ENCODE results near the gene NT5C.

The NT5C gene

GRCh38 chr17:75114552-75115314 lies 16.8 kb downstream of the NT5C start:
- DNase-seq: no peak

- DNase-seq: peak; percentile 91
These were observed 17.6 kb downstream of the NT5C start for GRCh38 chr17:75113798-75114551.

DNA sequence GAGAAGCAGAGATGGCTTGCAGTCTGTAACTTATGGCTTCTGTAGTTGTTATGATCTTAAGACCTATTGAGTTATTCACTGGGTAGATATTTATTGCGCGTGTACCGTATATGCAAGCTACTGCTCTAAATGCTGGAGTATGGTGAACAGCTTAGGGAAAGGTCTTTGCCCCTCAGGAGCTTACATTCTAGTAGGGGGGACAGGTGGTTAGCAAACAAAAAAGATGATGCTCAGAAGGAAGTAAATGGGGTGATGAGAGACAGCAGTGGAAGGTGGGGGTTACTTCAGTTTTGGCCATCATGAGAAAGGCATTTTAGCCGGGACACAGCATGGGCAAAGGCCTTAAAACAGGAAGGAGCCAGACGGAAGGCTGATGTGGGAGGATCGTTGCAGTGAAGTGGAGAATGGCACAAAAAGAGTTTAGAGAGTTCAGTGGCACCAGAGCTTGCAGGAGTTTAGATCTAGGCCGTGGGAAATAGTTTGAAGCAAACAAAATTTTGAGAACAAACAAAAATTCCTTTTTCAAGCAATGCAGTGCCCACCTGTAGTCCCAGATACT lies 19.7 kb downstream of the NT5C start:
- DNase-seq: no peak

- DNase-seq: no peak
These were observed 21.2 kb downstream of the NT5C start for GRCh38 chr17:75110234-75110937.

GRCh38 chr17:75109407-75110233 lies 21.9 kb downstream of the NT5C start, which contains the start of gene ARMC7:
Gene ARMC7 (plus strand): TSS chr17:75109969. CDS start chr17:75110289, 320 bp downstream.
- peak; percentile 86 for DNase-seq

DNA sequence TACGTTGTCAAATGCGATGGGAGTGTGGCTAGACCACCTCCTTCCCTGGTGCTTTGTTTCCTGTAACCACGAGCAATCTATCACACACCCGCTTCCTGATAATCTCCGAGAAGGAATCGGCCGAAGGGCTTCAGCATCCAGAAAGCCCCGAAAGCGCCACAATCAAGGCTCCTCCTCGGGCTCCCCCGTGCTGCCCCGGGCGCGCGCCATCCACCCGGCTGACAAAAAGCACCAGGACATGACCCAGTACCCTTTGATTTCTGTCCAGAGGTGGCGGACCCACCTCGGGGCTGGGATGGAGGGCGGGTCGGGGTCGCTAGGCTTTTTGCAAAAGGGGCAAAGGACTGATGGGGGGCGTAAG lies 22.5 kb downstream of the NT5C start:
- DNase-seq: no peak

GRCh38 chr17:75108193-75108592 lies 23.3 kb downstream of the NT5C start:
- no peak for DNase-seq

- DNase-seq: no peak
These were observed 26.1 kb downstream of the NT5C start for GRCh38 chr17:75105126-75106080.

GRCh38 chr17:75103601-75104554 lies 27.7 kb downstream of the NT5C start:
- no peak for DNase-seq

DNA sequence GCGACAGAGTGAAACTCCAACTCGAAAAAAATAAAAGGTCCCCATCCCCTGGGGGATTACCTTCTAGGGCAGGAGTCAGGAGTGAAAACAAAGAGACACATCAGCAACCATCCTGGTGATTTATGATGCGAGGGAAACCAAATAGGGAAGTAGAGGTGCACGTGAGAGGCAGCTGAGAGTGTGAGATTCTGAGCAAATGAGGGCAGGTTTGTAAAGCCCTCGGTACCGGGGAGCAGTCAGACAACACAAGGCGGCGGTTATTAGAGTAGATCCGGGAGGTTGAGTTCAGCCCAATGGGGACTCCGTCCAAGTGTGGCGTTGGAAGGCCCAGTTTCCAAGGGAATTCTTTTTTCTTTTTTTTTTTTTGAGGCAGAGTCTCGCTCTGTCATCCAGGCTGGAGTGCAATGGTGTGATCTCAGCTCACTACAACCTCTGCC lies 29.1 kb downstream of the NT5C start:
- no peak for DNase-seq

GRCh38 chr17:75099881-75100595 lies 31.5 kb downstream of the NT5C start:
- DNase-seq: no peak

DNA sequence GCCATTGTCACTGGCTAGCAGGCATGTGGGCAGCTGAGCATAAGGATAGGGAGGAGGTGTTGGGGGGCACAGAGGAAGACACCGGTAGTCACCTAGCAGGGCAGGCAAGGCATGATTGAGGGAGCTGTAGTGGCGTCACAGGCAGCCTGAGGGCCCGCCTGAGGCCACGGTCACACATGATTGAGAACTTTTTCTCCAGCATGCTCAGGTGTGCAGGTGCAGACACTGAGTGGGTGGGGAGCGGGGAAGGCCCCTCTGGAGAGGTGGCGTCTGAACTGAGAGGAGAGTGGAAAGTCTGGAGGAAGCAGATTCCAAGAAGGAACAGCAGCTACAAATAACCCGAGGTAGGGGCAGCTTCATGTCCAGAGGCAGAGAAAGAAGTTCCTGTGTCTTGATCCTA lies 32.7 kb downstream of the NT5C start:
- no peak for DNase-seq

DNA sequence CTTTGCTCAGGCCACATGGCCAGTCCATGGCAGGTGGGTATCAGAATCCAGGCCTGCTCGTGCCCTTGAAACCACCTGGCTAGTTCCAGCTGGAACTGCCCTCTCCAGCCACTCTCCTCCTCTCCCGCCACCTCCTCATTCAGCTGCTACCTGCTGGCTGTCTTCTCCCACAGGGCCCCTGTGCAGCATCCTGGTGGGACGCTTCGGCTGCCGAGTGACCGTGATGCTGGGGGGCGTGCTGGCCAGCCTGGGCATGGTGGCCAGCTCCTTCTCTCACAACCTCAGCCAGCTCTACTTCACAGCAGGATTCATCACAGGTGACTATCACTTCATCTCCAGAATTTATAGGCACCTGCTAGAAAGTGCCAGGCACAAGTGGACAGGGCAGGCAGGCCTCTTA lies 33.7 kb downstream of the NT5C start:
- no peak for DNase-seq

GRCh38 chr17:75096082-75096625 lies 35.4 kb downstream of the NT5C start:
- DNase-seq: no peak

- no peak for DNase-seq
These were observed 36.6 kb downstream of the NT5C start for GRCh38 chr17:75094871-75095399.

GRCh38 chr17:75093548-75094158 lies 37.9 kb downstream of the NT5C start:
- no peak for DNase-seq

- no peak for DNase-seq
These were observed 39.7 kb downstream of the NT5C start for GRCh38 chr17:75091855-75092327.
